HCT116 (cell line): ENCODE results near the gene IFNA21.
"Not testable (repeated sequence)": the region's sequence is repeated elsewhere in the genome, so short reads cannot be mapped to it uniquely, and the experiment has no call there.

Experiments
- CEBPB ChIP-seq: IDR thresholded peaks from 2 replicates; pipeline ENCODE4 v1.6.1; 2012; ENCODE audit warnings: low read depth
- ELF1 ChIP-seq: IDR thresholded peaks from 2 replicates; pipeline ENCODE4 v1.6.1; 2012; ENCODE audit warnings: low read depth, borderline replicate concordance
- EZH2 ChIP-seq: fragments of 200-600 bp; sonication (generic); IDR thresholded peaks from 2 replicates; pipeline ENCODE4 v1.6.1; 2017; ENCODE audit warnings: antibody characterized with exemption, mixed run types
- EZH2phosphoT487 ChIP-seq: fragments of 200-600 bp; IDR thresholded peaks from 2 replicates; pipeline ENCODE4 v1.6.1; 2018; ENCODE audit warnings: antibody characterized with exemption, borderline replicate concordance
- POLR2A ChIP-seq: IDR thresholded peaks from 2 replicates; pipeline ENCODE4 v1.7.0; 2011; ENCODE audit warnings: borderline replicate concordance; ENCODE audit not compliant: insufficient read depth, insufficient read length; ENCODE audit errors: extremely low read depth
- POLR2AphosphoS5 ChIP-seq: IDR thresholded peaks from 2 replicates; pipeline ENCODE4 v1.6.1; 2011; ENCODE audit warnings: mild to moderate bottlenecking, low read depth, low read length, moderate library complexity
- RAD21 ChIP-seq: IDR thresholded peaks from 2 replicates; pipeline ENCODE4 v1.6.1; 2012; ENCODE audit warnings: low read depth, mild to moderate bottlenecking
- SIN3A ChIP-seq: IDR thresholded peaks from 2 replicates; pipeline ENCODE4 v1.6.1; 2012; ENCODE audit warnings: low read depth
- SP1 ChIP-seq: IDR thresholded peaks from 2 replicates; pipeline ENCODE4 v1.6.1; 2012; ENCODE audit warnings: low read depth
- SRF ChIP-seq: IDR thresholded peaks from 2 replicates; pipeline ENCODE4 v1.6.1; 2012; ENCODE audit warnings: low read depth
- TCF7L2 ChIP-seq: IDR thresholded peaks from 2 replicates; pipeline ENCODE4 v1.7.0; 2011; ENCODE audit warnings: borderline replicate concordance, inconsistent platforms; ENCODE audit not compliant: insufficient read depth, insufficient read length; ENCODE audit errors: extremely low read depth
- ZNF274 ChIP-seq: fragments of 200-500 bp; sonication (Bioruptor generic); IDR thresholded peaks from 2 replicates; pipeline ENCODE4 v1.6.1; 2014; ENCODE audit warnings: mild to moderate bottlenecking, low read depth, low read length, inconsistent platforms
- TF ChIP-seq, protein P1 (sequence below), 3 experiments: fragments of 200-600 bp in 1 of 3; sonication (generic) in 1 of 3; IDR thresholded peaks in 2 of 3; conservative IDR thresholded peaks in 1 of 3; 2 replicates each; pipeline ENCODE4 v1.5.1; 2012 to 2017; ENCODE audit warnings: low read depth in 2 of 3, low read length in 2 of 3, antibody characterized with exemption in 1 of 3, borderline replicate concordance in 1 of 3, control low read depth in 1 of 3, mild to moderate bottlenecking in 1 of 3, mixed read lengths in 1 of 3, mixed run types in 1 of 3, moderate library complexity in 1 of 3; ENCODE audit not compliant: insufficient read depth in 1 of 3
- TF ChIP-seq, protein P2 (sequence below): IDR thresholded peaks from 2 replicates; pipeline ENCODE4 v1.6.1; 2012

- TF ChIP-seq, protein P1, sequence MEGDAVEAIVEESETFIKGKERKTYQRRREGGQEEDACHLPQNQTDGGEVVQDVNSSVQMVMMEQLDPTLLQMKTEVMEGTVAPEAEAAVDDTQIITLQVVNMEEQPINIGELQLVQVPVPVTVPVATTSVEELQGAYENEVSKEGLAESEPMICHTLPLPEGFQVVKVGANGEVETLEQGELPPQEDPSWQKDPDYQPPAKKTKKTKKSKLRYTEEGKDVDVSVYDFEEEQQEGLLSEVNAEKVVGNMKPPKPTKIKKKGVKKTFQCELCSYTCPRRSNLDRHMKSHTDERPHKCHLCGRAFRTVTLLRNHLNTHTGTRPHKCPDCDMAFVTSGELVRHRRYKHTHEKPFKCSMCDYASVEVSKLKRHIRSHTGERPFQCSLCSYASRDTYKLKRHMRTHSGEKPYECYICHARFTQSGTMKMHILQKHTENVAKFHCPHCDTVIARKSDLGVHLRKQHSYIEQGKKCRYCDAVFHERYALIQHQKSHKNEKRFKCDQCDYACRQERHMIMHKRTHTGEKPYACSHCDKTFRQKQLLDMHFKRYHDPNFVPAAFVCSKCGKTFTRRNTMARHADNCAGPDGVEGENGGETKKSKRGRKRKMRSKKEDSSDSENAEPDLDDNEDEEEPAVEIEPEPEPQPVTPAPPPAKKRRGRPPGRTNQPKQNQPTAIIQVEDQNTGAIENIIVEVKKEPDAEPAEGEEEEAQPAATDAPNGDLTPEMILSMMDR (IDR thresholded peaks at IDR 0.05 in 2 of 3, conservative IDR thresholded peaks at IDR 0.05 in 1 of 3; ENCODE audit: borderline replicate concordance in 1 of 3, insufficient read depth in 1 of 3, low read depth in 2 of 3, low read length in 2 of 3), result not testable (repeated sequence)
- not testable (repeated sequence) for TF ChIP-seq CEBPB, SIN3A, ZNF274, EZH2phosphoT487, POLR2A, POLR2AphosphoS5, RAD21, TCF7L2, SRF, SP1, ELF1, EZH2
- TF ChIP-seq, protein P2, sequence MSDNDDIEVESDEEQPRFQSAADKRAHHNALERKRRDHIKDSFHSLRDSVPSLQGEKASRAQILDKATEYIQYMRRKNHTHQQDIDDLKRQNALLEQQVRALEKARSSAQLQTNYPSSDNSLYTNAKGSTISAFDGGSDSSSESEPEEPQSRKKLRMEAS, result not testable (repeated sequence)
Observed at GRCh38 chr9:21166560-21166959, at the start of gene IFNA21.
